Astrocyte (in vitro differentiated cells and primary cell): ENCODE measurements around the gene DNAJC15.

Source experiments
- EZH2 ChIP-seq: IDR thresholded peaks from 2 replicates; pipeline ENCODE4 v1.6.1; 2012; ENCODE audit warnings: mild to moderate bottlenecking, low read length, inconsistent platforms; ENCODE audit not compliant: insufficient read depth
- TF ChIP-seq, protein P1 (sequence below): IDR thresholded peaks from 2 replicates; pipeline ENCODE4 v1.5.1; 2011; ENCODE audit warnings: low read depth, mild to moderate bottlenecking, inconsistent platforms, low read length, moderate library complexity; ENCODE audit not compliant: insufficient read depth

DNA sequence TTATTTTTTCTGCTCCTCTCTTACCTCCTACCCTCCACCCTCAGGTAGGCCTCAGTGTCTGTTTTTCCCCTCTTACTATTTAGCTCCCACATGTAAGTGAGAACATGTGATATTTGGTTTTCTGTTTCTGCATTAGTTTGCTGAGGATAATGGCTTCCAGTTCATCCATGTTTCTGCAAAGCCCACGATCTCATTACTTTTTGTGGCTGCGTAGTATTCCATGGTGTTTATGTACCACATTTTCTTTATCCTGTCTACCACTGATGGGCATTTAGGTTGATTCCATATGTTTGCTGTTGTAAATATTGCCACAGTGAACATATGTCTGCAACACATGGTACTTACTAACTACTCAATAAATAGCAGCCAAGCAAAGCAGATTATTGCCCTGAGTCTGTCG, 56.8 kb downstream of the DNAJC15 start:
- TF ChIP-seq, protein P1, sequence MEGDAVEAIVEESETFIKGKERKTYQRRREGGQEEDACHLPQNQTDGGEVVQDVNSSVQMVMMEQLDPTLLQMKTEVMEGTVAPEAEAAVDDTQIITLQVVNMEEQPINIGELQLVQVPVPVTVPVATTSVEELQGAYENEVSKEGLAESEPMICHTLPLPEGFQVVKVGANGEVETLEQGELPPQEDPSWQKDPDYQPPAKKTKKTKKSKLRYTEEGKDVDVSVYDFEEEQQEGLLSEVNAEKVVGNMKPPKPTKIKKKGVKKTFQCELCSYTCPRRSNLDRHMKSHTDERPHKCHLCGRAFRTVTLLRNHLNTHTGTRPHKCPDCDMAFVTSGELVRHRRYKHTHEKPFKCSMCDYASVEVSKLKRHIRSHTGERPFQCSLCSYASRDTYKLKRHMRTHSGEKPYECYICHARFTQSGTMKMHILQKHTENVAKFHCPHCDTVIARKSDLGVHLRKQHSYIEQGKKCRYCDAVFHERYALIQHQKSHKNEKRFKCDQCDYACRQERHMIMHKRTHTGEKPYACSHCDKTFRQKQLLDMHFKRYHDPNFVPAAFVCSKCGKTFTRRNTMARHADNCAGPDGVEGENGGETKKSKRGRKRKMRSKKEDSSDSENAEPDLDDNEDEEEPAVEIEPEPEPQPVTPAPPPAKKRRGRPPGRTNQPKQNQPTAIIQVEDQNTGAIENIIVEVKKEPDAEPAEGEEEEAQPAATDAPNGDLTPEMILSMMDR, result no peak
- no peak for TF ChIP-seq EZH2
